22Rv1 (cell line): ENCODE data around the gene NKG7.

Source experiments
- CTCF ChIP-seq: fragments of 450-650 bp; IDR thresholded peaks from 2 replicates; pipeline ENCODE4 v1.5.1; 2017; ENCODE audit warnings: mild to moderate bottlenecking
- ZFX ChIP-seq: fragments of 450-650 bp; IDR thresholded peaks from 2 replicates; pipeline ENCODE4 v1.6.1; 2017; ENCODE audit warnings: antibody characterized with exemption, borderline replicate concordance

- no peak for TF ChIP-seq CTCF
- no peak for TF ChIP-seq ZFX
These were observed 42.1 kb downstream of the NKG7 start for GRCh38 chr19:51330366-51330765.
